IMR-90 (cell line): ENCODE data around the gene MRPL43. TPM values are rescaled to one million over a fixed set of nuclear protein-coding genes. Genes with fewer than 3 reads are reported as not detected.

ENCODE experiments used
- ATAC-seq: fragments of 200-7000 bp; cut with Tn5 transposase; 2 replicates; pipeline ENCODE4 v1.9.1; 2020; ENCODE audit warnings: low read depth, mild to moderate bottlenecking, moderate library complexity
- BruUV-seq: library from RNA; stranded (reverse); fragments of 400-500 nt; replicated peaks from 2 replicates; lab custom pipeline; 2021; lab: Mats Ljungman, UMichigan
- CTCF ChIA-PET: fragments of 300-600 bp; formaldehyde crosslinking; extraction: SDS; loops from one replicate; lab custom pipeline; 2021; ENCODE audit warnings: antibody characterized with exemption; lab: Yijun Ruan, JAX
- POLR2A ChIA-PET: fragments of 300-600 bp; sonication (Branson Sonifier 250); formaldehyde crosslinking; loops from one replicate; lab custom pipeline; 2022; ENCODE audit warnings: antibody characterized with exemption; ENCODE audit not compliant: unreplicated experiment; lab: Charles Lee
- DNase-seq: peaks from one replicate; pipeline ENCODE4 v3.0.0; 2013
- H2AFZ ChIP-seq: replicated peaks from 2 replicates; pipeline ENCODE3; 2013; ENCODE audit warnings: low read length, mild to moderate bottlenecking; ENCODE audit not compliant: poor library complexity
- H2AK5ac ChIP-seq: 2 replicates; pipeline ENCODE4 v1.6.1; 2013; ENCODE audit warnings: low read depth, low read length, inconsistent platforms
- H2AK9ac ChIP-seq: replicated peaks from 2 replicates; pipeline ENCODE3; 2013; ENCODE audit warnings: mild to moderate bottlenecking, low read depth, low read length, moderate library complexity; ENCODE audit not compliant: poor library complexity
- H2BK120ac ChIP-seq: 2 replicates; pipeline ENCODE4 v1.6.1; 2013; ENCODE audit warnings: low read depth, low read length, inconsistent platforms
- H2BK15ac ChIP-seq: 3 replicates; pipeline ENCODE4 v1.6.1; 2013; ENCODE audit warnings: low read depth, low read length, inconsistent platforms
- H2BK20ac ChIP-seq: 2 replicates; pipeline ENCODE4 v1.6.1; 2013; ENCODE audit warnings: low read depth, mild to moderate bottlenecking, inconsistent platforms, low read length, moderate library complexity
- H2BK5ac ChIP-seq: 2 replicates; pipeline ENCODE4 v1.6.1; 2013; ENCODE audit warnings: mild to moderate bottlenecking, low read depth, low read length, inconsistent platforms; ENCODE audit not compliant: poor library complexity, severe bottlenecking
- H3K14ac ChIP-seq: replicated peaks from 2 replicates; pipeline ENCODE4 v1.6.1; 2013; ENCODE audit warnings: low read depth, low read length, inconsistent platforms
- H3K18ac ChIP-seq: 2 replicates; pipeline ENCODE4 v1.6.1; 2013; ENCODE audit warnings: low read depth, low read length, control low read depth
- H3K23ac ChIP-seq: 2 replicates; pipeline ENCODE4 v1.6.1; 2013; ENCODE audit warnings: low read depth, low read length, inconsistent platforms
- H3K27ac ChIP-seq: 2 replicates; pipeline ENCODE4 v1.5.1; 2013; ENCODE audit warnings: mild to moderate bottlenecking, control low read depth, low read length; ENCODE audit not compliant: insufficient read depth
- H3K27me3 ChIP-seq: 2 replicates; pipeline ENCODE4 v1.6.1; 2013; ENCODE audit warnings: low read length; ENCODE audit not compliant: control insufficient read depth, insufficient read depth
- H3K36me3 ChIP-seq: 2 replicates; pipeline ENCODE4 v1.6.1; 2013; ENCODE audit warnings: low read length, mixed read lengths; ENCODE audit not compliant: control insufficient read depth, insufficient read depth
- H3K4ac ChIP-seq: 2 replicates; pipeline ENCODE4 v1.6.1; 2013; ENCODE audit warnings: low read depth, low read length, inconsistent platforms
- H3K4me1 ChIP-seq: 2 replicates; pipeline ENCODE4 v1.6.1; 2013; ENCODE audit warnings: low read length, mixed read lengths; ENCODE audit not compliant: control insufficient read depth, insufficient read depth
- H3K4me2 ChIP-seq: 2 replicates; pipeline ENCODE4 v1.6.1; 2013; ENCODE audit warnings: low read depth, mild to moderate bottlenecking, control low read depth, low read length, moderate library complexity
- H3K4me3 ChIP-seq: 2 replicates; pipeline ENCODE4 v1.5.1; 2013; ENCODE audit warnings: low read depth, mild to moderate bottlenecking, control low read depth, low read length, moderate library complexity; ENCODE audit not compliant: insufficient read depth
- H3K56ac ChIP-seq: 2 replicates; pipeline ENCODE4 v1.6.1; 2013; ENCODE audit warnings: low read length, inconsistent platforms; ENCODE audit not compliant: insufficient read depth; ENCODE audit errors: extremely low read depth
- H3K79me1 ChIP-seq, 2 experiments: 2 replicates each; pipeline ENCODE4 v1.6.1; 2013; ENCODE audit warnings: low read length in 2 of 2, inconsistent platforms in 1 of 2, low read depth in 1 of 2
- H3K9ac ChIP-seq: 2 replicates; pipeline ENCODE4 v1.6.1; 2013; ENCODE audit warnings: low read depth, low read length, control low read depth
- H3K9me1 ChIP-seq: 2 replicates; pipeline ENCODE4 v1.6.1; 2013; ENCODE audit warnings: low read length, inconsistent platforms; ENCODE audit not compliant: insufficient read depth
- H3K9me3 ChIP-seq: 2 replicates; pipeline ENCODE4 v1.6.1; 2013; ENCODE audit warnings: low read length; ENCODE audit not compliant: control insufficient read depth, insufficient read depth
- H4K20me1 ChIP-seq: 2 replicates; pipeline ENCODE4 v1.6.1; 2013; ENCODE audit warnings: low read length, inconsistent platforms; ENCODE audit not compliant: insufficient read depth
- H4K5ac ChIP-seq: 2 replicates; pipeline ENCODE4 v1.6.1; 2013; ENCODE audit warnings: mild to moderate bottlenecking, low read depth, low read length, control low read depth
- H4K8ac ChIP-seq, 2 experiments: 2 replicates each; pipeline ENCODE4 v1.6.1; 2013; ENCODE audit warnings: low read depth in 2 of 2, low read length in 2 of 2, control low read depth in 1 of 2, inconsistent platforms in 1 of 2
- H4K91ac ChIP-seq: 2 replicates; pipeline ENCODE4 v1.6.1; 2013; ENCODE audit warnings: low read depth, low read length, inconsistent platforms; ENCODE audit not compliant: insufficient read depth
- FOS ChIP-seq: fragments of 150-350 bp; IDR thresholded peaks from 2 replicates; pipeline ENCODE4 v1.6.1; 2016; ENCODE audit warnings: low read depth, low read length
- MAZ ChIP-seq: IDR thresholded peaks from 2 replicates; pipeline ENCODE4 v1.6.1; 2012; ENCODE audit warnings: low read depth, mild to moderate bottlenecking, low read length, improper control_type of control experiment, moderate library complexity, borderline replicate concordance
- MXI1 ChIP-seq: IDR thresholded peaks from 2 replicates; pipeline ENCODE4 v1.6.1; 2012; ENCODE audit warnings: low read depth, mild to moderate bottlenecking, low read length, moderate library complexity, borderline replicate concordance
- RCOR1 ChIP-seq: IDR thresholded peaks from 2 replicates; pipeline ENCODE4 v1.6.1; 2012; ENCODE audit warnings: mild to moderate bottlenecking, low read length, improper control_type of control experiment; ENCODE audit not compliant: insufficient replicate concordance
- SMC3 ChIP-seq: fragments of 150-350 bp; IDR thresholded peaks from 2 replicates; pipeline ENCODE4 v1.6.1; 2016; ENCODE audit warnings: low read depth, mild to moderate bottlenecking, antibody characterized with exemption, low read length, moderate library complexity
- WGBS, 2 experiments: methylation state at CpG; one replicate each; pipeline versions ENCODE4 v1.1.5 to v1.1.7; 2013; ENCODE audit warnings: missing lambda C conversion rate in 2 of 2; ENCODE audit not compliant: insufficient read length in 1 of 2; ENCODE audit errors: extremely low coverage in 2 of 2; 5-methylcytosine and 5-hydroxymethylcytosine counted together
- dilution Hi-C: fragments of 300-500 bp; cut with HindIII; formaldehyde crosslinking; loops from one replicate; pipeline ENCODE4 v1.14.3; 2018; ENCODE audit warnings: low sequenced_read_pairs; ENCODE audit not compliant: unreplicated experiment
- in situ Hi-C: fragments of 300-500 bp; cut with MboI; formaldehyde crosslinking; loops from 3 replicates; pipeline ENCODE4 v1.14.3; 2019; ENCODE audit warnings: low sequenced_read_pairs, inconsistent platforms, mixed read lengths
- intact Hi-C: fragments of 100-400 bp; cut with micrococcal nuclease; formaldehyde crosslinking; loops from 2 replicates; pipeline ENCODE4 v1.10.0; 2022
- polyA plus RNA-seq, 3 experiments: library from polyadenylated mRNA; depleted of rRNA; stranded (reverse); fragments of >200 nt; gene quantifications; 2 replicates each; pipeline ENCODE4 v1.2.3, GENCODE V29; 2012; ENCODE audit warnings: low replicate concordance in 1 of 3
- total RNA-seq: library from RNA; depleted of rRNA; stranded (reverse); fragments of >200 nt; gene quantifications from 2 replicates; pipeline ENCODE4 v1.2.3, GENCODE V29; 2012
- TF ChIP-seq, protein P1 (sequence below): fragments of 150-350 bp; IDR thresholded peaks from 2 replicates; pipeline ENCODE4 v1.6.1; 2016; ENCODE audit warnings: low read depth, mild to moderate bottlenecking, low read length, moderate library complexity, borderline replicate concordance
- TF ChIP-seq, protein P2 (sequence below): conservative IDR thresholded peaks from 2 replicates; pipeline ENCODE4 v1.5.1; 2012; ENCODE audit warnings: mild to moderate bottlenecking, low read depth, low read length, improper control_type of control experiment

Gene MRPL43
- total and polyA plus RNA-seq, 2 of the 4 experiments (the other 2 are of a cell fraction) = 61.3 to 142 TPM

DNA sequence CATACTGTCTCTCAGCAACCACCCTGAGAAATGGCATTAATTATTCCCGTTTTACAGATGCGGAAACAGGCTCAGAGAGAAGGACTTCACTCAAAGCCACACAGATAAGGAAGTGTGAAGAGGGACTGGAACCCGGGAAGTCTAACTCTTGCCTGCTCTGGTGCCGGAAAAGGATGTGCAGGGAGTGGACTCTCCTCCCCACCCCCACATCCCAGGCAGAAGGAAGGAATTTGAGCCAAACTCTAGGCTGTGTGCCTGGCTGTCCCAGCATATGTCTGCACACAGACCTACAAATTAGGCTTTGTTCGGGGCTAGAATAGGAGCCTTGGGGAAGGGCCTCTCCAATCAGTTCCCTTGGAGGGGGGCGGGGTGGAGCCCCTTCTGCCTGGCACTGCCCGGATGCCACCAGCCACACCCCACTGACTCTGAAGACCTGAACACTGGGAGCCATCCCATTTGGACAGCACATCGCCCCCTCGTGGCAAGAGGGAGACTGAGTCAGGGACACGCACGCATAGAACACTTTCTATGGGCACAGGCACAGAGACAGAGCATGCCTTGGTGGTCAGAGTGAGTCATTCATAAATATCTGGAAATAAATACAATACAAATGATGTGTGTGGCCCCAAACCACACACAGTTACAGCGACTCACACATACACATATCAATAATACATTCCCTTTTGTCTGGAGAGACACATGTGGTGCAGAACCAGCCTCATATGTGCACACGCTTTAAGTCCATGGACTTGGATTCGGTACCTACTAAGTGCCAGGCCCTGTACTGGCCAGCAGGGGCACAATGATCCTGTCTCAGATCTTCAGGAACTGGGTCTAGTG is 25.4 kb upstream of the MRPL43 start (continued):
- peak; percentile 81 for TF ChIP-seq SMC3

DNA sequence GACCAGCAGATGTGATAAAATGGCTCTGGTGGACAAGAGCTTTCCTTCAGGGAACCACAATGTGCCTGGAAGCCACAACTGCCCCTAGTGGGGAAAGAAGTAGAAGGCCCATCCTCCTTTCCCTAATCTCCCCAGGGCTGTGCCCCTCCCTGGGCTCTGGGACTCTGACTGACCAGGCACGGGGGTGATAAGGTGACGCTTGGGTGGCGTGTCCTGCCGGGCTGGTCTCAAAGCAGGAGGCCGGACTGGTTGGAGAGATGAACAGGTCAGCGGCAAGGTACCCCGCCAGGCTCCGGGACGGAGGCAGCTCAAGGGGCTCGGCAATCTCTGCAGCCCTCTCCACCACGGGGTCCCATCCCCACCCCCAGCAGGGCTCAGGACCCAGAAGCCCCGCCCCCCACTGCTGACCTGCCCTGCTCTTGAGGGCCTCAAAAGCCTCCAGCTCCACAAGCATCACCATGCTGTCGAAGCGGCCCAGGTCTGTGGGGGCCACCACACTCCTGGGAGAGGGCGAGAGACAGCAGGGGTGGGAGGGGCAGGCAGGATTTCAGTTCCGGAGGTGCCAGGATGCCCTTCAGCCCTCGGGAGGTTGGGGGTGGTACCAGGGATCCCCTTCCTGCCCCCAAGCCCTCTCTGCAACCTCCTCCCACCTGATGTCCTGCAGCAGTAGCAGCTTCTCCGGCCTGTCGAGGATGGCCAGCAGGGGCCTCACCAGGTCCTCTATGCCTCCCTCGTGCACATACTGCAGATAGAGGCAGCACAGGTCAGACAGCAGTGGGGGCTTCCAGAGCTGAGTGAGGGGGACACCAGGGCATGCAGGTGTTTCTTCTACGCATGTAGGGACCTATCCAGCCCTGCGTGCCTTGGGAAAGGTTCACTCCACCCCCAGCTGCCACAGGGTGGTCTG is 24.5 kb upstream of the MRPL43 start:
- Histone ChIP-seq H4K8ac (peak overlapping the region; percentile 62 to 65), H3K27me3 (no peaks in the 10 kb centered on the region), H2BK15ac (peak overlapping the region; percentile 18; the same call in 2 of the 3 replicates), H3K23ac (no peak overlapping the region), H2AFZ (peak overlapping the region; percentile 89), H3K36me3 (peaks cover 5% of the 10 kb centered on the region; the same call in 1 of the 2 replicates), H4K20me1 (peaks cover 19% of the 10 kb centered on the region), H3K56ac (no peak overlapping the region), H4K91ac (peak overlapping the region; percentile 55), H3K9me3 (no peaks in the 10 kb centered on the region), H3K9me1 (peaks cover 27% of the 10 kb centered on the region), H3K27ac (no peak overlapping the region), H3K4ac (peak overlapping the region; percentile 56), H3K9ac (no peak overlapping the region), H2AK9ac (peak overlapping the region; percentile 94), H3K4me1 (peaks cover 40% of the 10 kb centered on the region), H4K5ac (no peak overlapping the region; the same call in 1 of the 2 replicates), H3K4me3 (no peak overlapping the region), H3K14ac (peak overlapping the region; percentile 25; the same call in 1 of the 2 replicates), H3K4me2 (no peak overlapping the region), H3K18ac (no peak overlapping the region), H2BK5ac (peak overlapping the region; percentile 26), H2BK20ac (peak overlapping the region; percentile 51), H2AK5ac (peak overlapping the region; percentile 46), H3K79me1 (peaks cover 3 to 28% of the 10 kb centered on the region in 2 experiments; a peak in 2 of 4 replicates), H2BK120ac (peak overlapping the region; percentile 41)
- BruUV-seq = no TSS peak
- intact Hi-C loops (loop anchor here (10.0 kb wide), 1 partner anchor 447 kb away; no protein-coding TSS in a partner anchor), dilution Hi-C loops (no loop called here), in situ Hi-C loops (no loop called here)
- TF ChIP-seq FOS (no peak), MAZ (no peak), RCOR1 (no peak), MXI1 (no peak)
- TF ChIP-seq, protein P1, sequence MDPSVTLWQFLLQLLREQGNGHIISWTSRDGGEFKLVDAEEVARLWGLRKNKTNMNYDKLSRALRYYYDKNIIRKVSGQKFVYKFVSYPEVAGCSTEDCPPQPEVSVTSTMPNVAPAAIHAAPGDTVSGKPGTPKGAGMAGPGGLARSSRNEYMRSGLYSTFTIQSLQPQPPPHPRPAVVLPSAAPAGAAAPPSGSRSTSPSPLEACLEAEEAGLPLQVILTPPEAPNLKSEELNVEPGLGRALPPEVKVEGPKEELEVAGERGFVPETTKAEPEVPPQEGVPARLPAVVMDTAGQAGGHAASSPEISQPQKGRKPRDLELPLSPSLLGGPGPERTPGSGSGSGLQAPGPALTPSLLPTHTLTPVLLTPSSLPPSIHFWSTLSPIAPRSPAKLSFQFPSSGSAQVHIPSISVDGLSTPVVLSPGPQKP = no peak
- TF ChIP-seq, protein P2, sequence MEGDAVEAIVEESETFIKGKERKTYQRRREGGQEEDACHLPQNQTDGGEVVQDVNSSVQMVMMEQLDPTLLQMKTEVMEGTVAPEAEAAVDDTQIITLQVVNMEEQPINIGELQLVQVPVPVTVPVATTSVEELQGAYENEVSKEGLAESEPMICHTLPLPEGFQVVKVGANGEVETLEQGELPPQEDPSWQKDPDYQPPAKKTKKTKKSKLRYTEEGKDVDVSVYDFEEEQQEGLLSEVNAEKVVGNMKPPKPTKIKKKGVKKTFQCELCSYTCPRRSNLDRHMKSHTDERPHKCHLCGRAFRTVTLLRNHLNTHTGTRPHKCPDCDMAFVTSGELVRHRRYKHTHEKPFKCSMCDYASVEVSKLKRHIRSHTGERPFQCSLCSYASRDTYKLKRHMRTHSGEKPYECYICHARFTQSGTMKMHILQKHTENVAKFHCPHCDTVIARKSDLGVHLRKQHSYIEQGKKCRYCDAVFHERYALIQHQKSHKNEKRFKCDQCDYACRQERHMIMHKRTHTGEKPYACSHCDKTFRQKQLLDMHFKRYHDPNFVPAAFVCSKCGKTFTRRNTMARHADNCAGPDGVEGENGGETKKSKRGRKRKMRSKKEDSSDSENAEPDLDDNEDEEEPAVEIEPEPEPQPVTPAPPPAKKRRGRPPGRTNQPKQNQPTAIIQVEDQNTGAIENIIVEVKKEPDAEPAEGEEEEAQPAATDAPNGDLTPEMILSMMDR = peak; percentile 44
- ATAC-seq (no peak), DNase-seq (peak; percentile 29)
- POLR2A ChIA-PET = no interaction called here
- CTCF ChIA-PET = interaction anchor here (1.5 to 2.0 kb wide), 3 partner anchors 10 to 14 kb away, joined by 5 to 13 read pairs (median 10); partner anchors contain the start of gene LZTS2
- no CpG with 5 or more reads among the region's 22 CpGs for WGBS, 2 experiments
